Retinal pigment epithelial cell (primary cell): Measurements from ENCODE around the gene C1QA.
A peak's percentile ranks its signal among the peaks of the same experiment; 100 is the strongest.

Experiments
- DNase-seq: peaks from one replicate; pipeline ENCODE4 v3.0.0-alpha.2; 2010; ENCODE audit warnings: low read depth
- H3K4me3 ChIP-seq: 2 replicates; pipeline ENCODE4 v1.5.1; 2011; ENCODE audit warnings: mild to moderate bottlenecking, low read length, control low read depth, moderate library complexity
- CTCF ChIP-seq: conservative IDR thresholded peaks from 2 replicates; pipeline ENCODE4 v1.5.1; 2011; ENCODE audit warnings: low read depth, low read length, control low read depth, inconsistent platforms

The C1QA gene

GRCh38 chr1:22639286-22639685 is 2.9 kb downstream of the C1QA start:
- TF ChIP-seq CTCF: no peak
- no peak overlapping the region for H3K4me3 ChIP-seq

DNA sequence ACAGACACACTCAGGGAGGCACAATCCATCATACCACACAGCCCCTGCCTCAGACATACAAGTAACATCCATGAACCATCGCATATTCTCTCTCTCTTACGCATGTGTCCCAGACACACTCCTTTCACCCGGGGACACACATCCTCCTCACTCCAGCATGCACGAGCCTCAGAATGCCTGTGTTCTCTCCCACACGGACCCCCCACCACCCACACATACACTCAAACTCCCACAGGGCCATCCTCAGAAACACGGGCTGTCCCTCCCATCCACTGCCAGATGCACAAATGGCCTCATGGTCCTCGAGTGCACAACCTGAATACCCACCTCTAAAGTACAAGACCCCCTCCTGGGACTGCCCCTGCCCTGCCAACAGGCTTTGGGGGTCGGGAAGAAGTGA is 4.8 kb downstream of the C1QA start:
- DNase-seq: no peak
- TF ChIP-seq CTCF: no peak
- H3K4me3 ChIP-seq: no peak overlapping the region

More at GRCh38 chr1:22639286-22639685, 2.9 kb downstream of the C1QA start:
- no peak for DNase-seq

GRCh38 chr1:22641906-22642636 is 5.6 kb downstream of the C1QA start:
- DNase-seq: no peak
- no peak overlapping the region for H3K4me3 ChIP-seq
- peak; percentile 89 for TF ChIP-seq CTCF

DNA sequence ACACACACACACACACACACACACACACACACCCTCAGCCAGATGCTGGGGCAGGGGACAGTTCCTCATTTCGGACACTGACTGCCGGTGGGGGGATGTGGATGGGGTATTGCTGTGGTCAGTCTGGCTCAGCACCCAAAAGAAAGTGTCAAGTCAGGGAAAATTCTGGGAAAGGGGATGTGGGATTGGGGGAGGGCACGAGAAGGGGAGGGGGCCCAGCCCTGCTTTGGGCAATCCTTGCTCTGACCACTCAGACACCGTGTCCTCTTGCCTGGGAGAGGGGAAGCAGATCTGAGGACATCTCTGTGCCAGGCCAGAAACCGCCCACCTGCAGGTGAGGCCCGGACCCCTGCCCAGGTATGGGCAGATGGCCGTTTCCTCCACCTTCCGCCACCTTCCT is 7.0 kb downstream of the C1QA start, which contains the start of gene C1QC:
Gene C1QC, plus strand, starts transcription at position 253 of the 400 bp plus-strand sequence. CDS start 391 bp downstream, outside the sequence.
- DNase-seq: no peak
- no peak for TF ChIP-seq CTCF
- H3K4me3 ChIP-seq: no peak within 1 kb of the TSS

- no peak overlapping the region for H3K4me3 ChIP-seq
- no peak for DNase-seq
- TF ChIP-seq CTCF: no peak
Observed at GRCh38 chr1:22643928-22644327, 7.5 kb downstream of the C1QA start.

DNA sequence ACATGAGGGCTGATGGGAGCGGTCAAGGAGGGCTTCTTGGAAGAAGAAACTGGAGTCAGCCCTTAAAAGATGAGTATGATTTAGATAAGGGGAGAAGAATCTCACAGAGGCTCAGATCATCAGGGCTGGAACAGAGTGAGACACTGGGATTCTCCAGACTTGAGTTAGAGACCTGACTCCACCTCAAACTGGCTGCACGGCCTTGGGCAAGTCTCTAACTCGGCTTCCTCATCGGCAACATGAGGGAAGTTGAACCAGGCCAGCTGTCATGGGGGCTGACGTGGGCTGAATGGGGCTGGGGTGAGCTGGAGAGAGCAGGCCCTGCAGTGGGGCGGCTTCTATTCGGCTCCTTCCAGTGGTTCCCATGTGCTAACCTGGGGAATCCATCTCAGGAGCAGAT is 9.5 kb downstream of the C1QA start:
- H3K4me3 ChIP-seq: no peak overlapping the region
- TF ChIP-seq CTCF: no peak
- no peak for DNase-seq

- H3K4me3 ChIP-seq: no peak overlapping the region
- TF ChIP-seq CTCF: no peak
- DNase-seq: no peak
Observed at GRCh38 chr1:22646384-22646783, 10.0 kb downstream of the C1QA start.
